Measurements from ENCODE around the gene EHBP1L1. TPM values are rescaled to one million over a fixed set of nuclear protein-coding genes. Genes with fewer than 3 reads are reported as not detected.

Gene EHBP1L1
- total RNA-seq, 1 donor from 2014 or later: 57.3 TPM

GRCh38 chr11:65542738-65543390 lies 33.0 kb upstream of the EHBP1L1 start:
- intact Hi-C loops (cut with micrococcal nuclease): loop anchor here (10.0 kb wide), 1 partner anchor 52 kb away; the partner anchor contains the start of gene KCNK7
- no peak for DNase-seq
- ATAC-seq: no peak

- no peak for DNase-seq
- ATAC-seq: no peak
- intact Hi-C loops (cut with micrococcal nuclease): loop anchor here (10.0 kb wide), 1 partner anchor 49 kb away; the partner anchor contains the start of gene KCNK7
These were observed 30.0 kb upstream of the EHBP1L1 start for GRCh38 chr11:65545853-65546216.

GRCh38 chr11:65546217-65546958 lies 29.5 kb upstream of the EHBP1L1 start:
- intact Hi-C loops (cut with micrococcal nuclease): loop anchor here (10.0 kb wide), 1 partner anchor 48 kb away; the partner anchor contains the start of gene KCNK7
- ATAC-seq: peak; percentile 76
- DNase-seq: peak; percentile 89

GRCh38 chr11:65547446-65548125 lies 28.3 kb upstream of the EHBP1L1 start:
- intact Hi-C loops (cut with micrococcal nuclease): loop anchor here (10.0 kb wide), 1 partner anchor 47 kb away; the partner anchor contains the start of gene KCNK7
- ATAC-seq (no peak), DNase-seq (no peak)

GRCh38 chr11:65548395-65548794 lies 27.5 kb upstream of the EHBP1L1 start:
- ATAC-seq (no peak), DNase-seq (no peak)
- intact Hi-C loops (cut with micrococcal nuclease): loop anchor here (10.0 kb wide), 1 partner anchor 46 kb away; the partner anchor contains the start of gene KCNK7

- intact Hi-C loops (cut with micrococcal nuclease): loop anchor here (10.0 kb wide), 1 partner anchor 46 kb away; the partner anchor contains the start of gene KCNK7
- no peak for DNase-seq
- no peak for ATAC-seq
These were observed 26.8 kb upstream of the EHBP1L1 start for GRCh38 chr11:65549096-65549495.

GRCh38 chr11:65551572-65552387 lies 24.1 kb upstream of the EHBP1L1 start:
- peak; percentile 40 for ATAC-seq
- intact Hi-C loops (cut with micrococcal nuclease): no loop called here
- peak; percentile 67 for DNase-seq

- DNase-seq (no peak), ATAC-seq (no peak)
- intact Hi-C loops (cut with micrococcal nuclease): no loop called here
These were observed 23.4 kb upstream of the EHBP1L1 start for GRCh38 chr11:65552388-65552951.

- intact Hi-C loops (cut with micrococcal nuclease): no loop called here
- DNase-seq (no peak), ATAC-seq (no peak)
These were observed 22.4 kb upstream of the EHBP1L1 start for GRCh38 chr11:65553301-65554001.

GRCh38 chr11:65554057-65554818 lies 21.6 kb upstream of the EHBP1L1 start:
- intact Hi-C loops (cut with micrococcal nuclease): no loop called here
- ATAC-seq: no peak
- no peak for DNase-seq

GRCh38 chr11:65554842-65555430 lies 20.9 kb upstream of the EHBP1L1 start:
- intact Hi-C loops (cut with micrococcal nuclease): no loop called here
- ATAC-seq: no peak
- DNase-seq: no peak

GRCh38 chr11:65555693-65556231 lies 20.1 kb upstream of the EHBP1L1 start:
- intact Hi-C loops (cut with micrococcal nuclease): no loop called here
- DNase-seq (peak; percentile 71), ATAC-seq (peak; percentile 2)

GRCh38 chr11:65556470-65557279 lies 19.2 kb upstream of the EHBP1L1 start:
- no peak for ATAC-seq
- intact Hi-C loops (cut with micrococcal nuclease): no loop called here
- DNase-seq: no peak

- ATAC-seq: no peak
- intact Hi-C loops (cut with micrococcal nuclease): no loop called here
- peak; percentile 68 for DNase-seq
These were observed 18.4 kb upstream of the EHBP1L1 start for GRCh38 chr11:65557280-65558001.

Data from left ventricle myocardium superior (tissue), 1 donor.